ENCODE results near the gene PRXL2C. TPM values are rescaled to one million over a fixed set of nuclear protein-coding genes. Genes with fewer than 3 reads are reported as not detected.

Gene PRXL2C
- total RNA-seq, 1 donor from 2014 or later = 4.1 TPM

DNA sequence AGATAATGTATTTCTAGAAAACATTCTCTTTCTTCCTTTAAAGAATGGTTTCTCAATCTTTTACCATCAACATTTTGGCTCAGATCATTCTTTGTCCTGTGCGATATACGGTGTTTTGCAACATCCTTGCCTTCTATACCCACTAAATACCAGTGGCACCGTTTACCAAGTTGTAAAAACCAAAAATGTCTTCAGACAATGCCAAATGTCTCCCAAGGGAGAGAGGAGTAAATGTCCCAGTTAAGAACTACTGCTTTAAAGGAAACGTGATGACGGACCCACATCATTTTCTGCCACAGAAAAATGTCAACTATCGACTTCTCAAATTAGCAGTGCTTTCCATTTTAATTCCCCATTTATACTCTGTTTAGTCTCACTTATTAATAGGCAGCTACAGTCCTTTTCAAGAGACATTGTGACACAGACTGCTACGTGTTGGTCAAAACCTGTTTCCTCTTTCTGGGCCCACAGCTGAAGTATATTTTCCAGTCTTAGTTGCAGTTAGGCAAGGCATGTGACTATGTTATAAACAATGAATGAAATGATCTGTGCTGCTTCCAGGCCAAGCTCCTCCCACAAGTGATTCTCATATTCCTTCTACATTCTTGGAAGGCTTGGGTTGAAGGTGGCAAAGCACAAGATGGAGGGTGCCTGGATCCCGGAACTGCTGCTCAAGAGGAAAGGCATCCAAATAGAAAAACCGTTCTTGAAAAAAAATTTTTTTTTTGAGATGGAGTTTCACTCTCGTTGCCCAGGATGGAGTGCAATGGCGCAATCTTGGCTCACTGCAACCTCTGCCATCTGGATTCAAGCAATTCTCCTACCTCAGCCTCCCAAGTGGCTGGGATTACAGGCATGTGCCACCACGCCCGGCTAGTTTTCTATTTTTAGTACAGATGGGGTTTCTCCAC, 8.8 kb downstream of the PRXL2C start:
- no peak overlapping the region for H3K27ac Mint-ChIP-seq (ENCODE audit: unreplicated experiment)
- no peaks in the 10 kb centered on the region for H3K4me1 Mint-ChIP-seq (ENCODE audit: low read depth, unreplicated experiment)
- H3K27me3 Mint-ChIP-seq (ENCODE audit: unreplicated experiment) = no peaks in the 10 kb centered on the region
- H3K4me3 Mint-ChIP-seq (ENCODE audit: unreplicated experiment) = no peak overlapping the region
- peaks cover 5% of the 10 kb centered on the region for H3K36me3 Mint-ChIP-seq (ENCODE audit: unreplicated experiment)
- H3K9me3 Mint-ChIP-seq (ENCODE audit: unreplicated experiment) = peaks cover 3% of the 10 kb centered on the region
- TF ChIP-seq, protein P1, sequence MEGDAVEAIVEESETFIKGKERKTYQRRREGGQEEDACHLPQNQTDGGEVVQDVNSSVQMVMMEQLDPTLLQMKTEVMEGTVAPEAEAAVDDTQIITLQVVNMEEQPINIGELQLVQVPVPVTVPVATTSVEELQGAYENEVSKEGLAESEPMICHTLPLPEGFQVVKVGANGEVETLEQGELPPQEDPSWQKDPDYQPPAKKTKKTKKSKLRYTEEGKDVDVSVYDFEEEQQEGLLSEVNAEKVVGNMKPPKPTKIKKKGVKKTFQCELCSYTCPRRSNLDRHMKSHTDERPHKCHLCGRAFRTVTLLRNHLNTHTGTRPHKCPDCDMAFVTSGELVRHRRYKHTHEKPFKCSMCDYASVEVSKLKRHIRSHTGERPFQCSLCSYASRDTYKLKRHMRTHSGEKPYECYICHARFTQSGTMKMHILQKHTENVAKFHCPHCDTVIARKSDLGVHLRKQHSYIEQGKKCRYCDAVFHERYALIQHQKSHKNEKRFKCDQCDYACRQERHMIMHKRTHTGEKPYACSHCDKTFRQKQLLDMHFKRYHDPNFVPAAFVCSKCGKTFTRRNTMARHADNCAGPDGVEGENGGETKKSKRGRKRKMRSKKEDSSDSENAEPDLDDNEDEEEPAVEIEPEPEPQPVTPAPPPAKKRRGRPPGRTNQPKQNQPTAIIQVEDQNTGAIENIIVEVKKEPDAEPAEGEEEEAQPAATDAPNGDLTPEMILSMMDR (IDR thresholded peaks at IDR 0.05; ENCODE audit: partially characterized antibody, unreplicated experiment) = no peak
- no peak for DNase-seq

DNA sequence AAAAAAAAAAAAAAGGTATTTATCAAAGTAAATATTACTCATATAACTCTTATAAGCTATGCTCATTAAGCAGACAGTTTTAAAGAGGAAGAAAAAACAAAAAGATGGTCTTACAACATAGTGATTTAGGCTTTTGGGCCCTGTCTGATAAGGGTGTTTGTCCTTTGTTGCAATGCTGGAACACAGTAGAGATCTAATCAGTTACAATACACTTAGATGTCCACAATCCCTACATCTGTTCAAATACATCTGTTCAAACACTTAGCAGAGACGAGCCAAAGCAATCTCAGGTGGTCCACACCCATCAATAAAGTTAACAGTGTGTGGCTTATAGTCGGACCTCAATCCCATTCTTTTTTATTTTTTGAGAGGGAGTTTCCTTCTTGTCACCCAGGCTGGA, 11.0 kb downstream of the PRXL2C start:
- H3K36me3 Mint-ChIP-seq (ENCODE audit: unreplicated experiment) = peaks cover 5% of the 10 kb centered on the region
- H3K9me3 Mint-ChIP-seq (ENCODE audit: unreplicated experiment) = peaks cover 3% of the 10 kb centered on the region
- no peaks in the 10 kb centered on the region for H3K27me3 Mint-ChIP-seq (ENCODE audit: unreplicated experiment)
- H3K4me3 Mint-ChIP-seq (ENCODE audit: unreplicated experiment) = no peak overlapping the region
- no peak for DNase-seq
- no peak overlapping the region for H3K27ac Mint-ChIP-seq (ENCODE audit: unreplicated experiment)
- TF ChIP-seq, protein P1 (IDR thresholded peaks at IDR 0.05; ENCODE audit: partially characterized antibody, unreplicated experiment) = no peak
- H3K4me1 Mint-ChIP-seq (ENCODE audit: low read depth, unreplicated experiment) = no peaks in the 10 kb centered on the region

DNA sequence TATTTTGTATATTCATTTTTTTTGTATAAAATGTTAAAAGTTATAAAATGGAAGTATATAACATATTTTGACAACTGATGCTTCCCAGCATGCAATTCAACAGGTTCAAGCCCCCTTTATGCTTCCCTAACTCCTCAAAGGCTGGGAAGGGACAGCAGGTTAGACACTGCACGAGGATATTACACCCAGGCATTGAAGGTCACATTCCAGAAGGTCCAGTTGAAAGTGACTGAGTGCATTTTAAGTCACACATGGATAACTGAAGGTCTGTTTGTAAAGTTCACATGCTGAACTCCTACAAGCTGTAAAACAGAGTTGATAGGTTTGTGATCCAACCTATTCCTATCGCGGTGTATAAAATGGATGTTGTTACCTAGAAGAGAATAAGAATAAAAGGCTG, 13.6 kb downstream of the PRXL2C start:
- DNase-seq = no peak
- H3K9me3 Mint-ChIP-seq (ENCODE audit: unreplicated experiment) = no peaks in the 10 kb centered on the region
- no peak overlapping the region for H3K27ac Mint-ChIP-seq (ENCODE audit: unreplicated experiment)
- TF ChIP-seq, protein P1 (IDR thresholded peaks at IDR 0.05; ENCODE audit: partially characterized antibody, unreplicated experiment) = no peak
- H3K27me3 Mint-ChIP-seq (ENCODE audit: unreplicated experiment) = no peaks in the 10 kb centered on the region
- no peaks in the 10 kb centered on the region for H3K4me1 Mint-ChIP-seq (ENCODE audit: low read depth, unreplicated experiment)
- no peaks in the 10 kb centered on the region for H3K36me3 Mint-ChIP-seq (ENCODE audit: unreplicated experiment)
- H3K4me3 Mint-ChIP-seq (ENCODE audit: unreplicated experiment) = no peak overlapping the region

DNA sequence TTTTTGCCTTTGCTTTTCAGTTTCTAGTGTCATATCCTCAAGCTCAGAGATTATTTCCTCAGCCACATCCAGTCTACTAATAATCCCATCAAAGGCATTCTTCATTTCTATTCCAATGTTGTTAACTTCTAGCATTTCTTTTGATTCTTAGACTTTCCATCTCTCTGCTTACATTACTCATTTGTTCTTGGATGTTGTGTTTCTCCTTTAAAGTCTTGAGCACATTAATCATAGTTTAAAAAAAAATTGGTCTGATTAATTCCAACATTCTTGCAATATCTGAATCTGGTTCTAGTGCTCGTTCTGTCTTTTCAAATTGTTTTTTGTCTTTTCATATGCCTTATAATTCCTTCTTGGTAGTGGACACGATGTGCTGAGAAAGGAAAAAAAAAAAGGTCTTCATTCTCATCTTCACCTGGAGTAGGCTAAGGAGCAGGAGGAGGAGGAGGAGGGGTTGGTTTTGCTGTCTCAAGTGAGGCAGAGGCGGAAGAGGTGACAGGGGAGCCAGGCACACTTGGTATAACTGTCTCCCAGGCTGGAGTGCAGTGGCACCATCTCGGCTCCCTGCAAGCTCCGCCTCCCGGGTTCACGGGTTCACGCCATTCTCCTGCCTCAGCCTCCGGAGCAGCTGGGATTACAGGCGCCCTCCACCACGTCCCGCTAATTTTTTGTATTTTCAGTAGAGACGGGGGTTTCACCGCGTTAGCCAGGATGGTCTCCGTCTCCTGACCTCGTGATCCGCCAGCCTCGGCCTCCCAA, 16.3 kb downstream of the PRXL2C start:
- Mint-ChIP-seq H3K4me3 (ENCODE audit: unreplicated experiment) (no peak overlapping the region), H3K27me3 (ENCODE audit: unreplicated experiment) (no peaks in the 10 kb centered on the region), H3K4me1 (ENCODE audit: low read depth, unreplicated experiment) (no peaks in the 10 kb centered on the region), H3K27ac (ENCODE audit: unreplicated experiment) (no peak overlapping the region), H3K9me3 (ENCODE audit: unreplicated experiment) (no peaks in the 10 kb centered on the region), H3K36me3 (ENCODE audit: unreplicated experiment) (no peaks in the 10 kb centered on the region)
- TF ChIP-seq, protein P1 (IDR thresholded peaks at IDR 0.05; ENCODE audit: partially characterized antibody, unreplicated experiment) = no peak
- DNase-seq = no peak

Measured in glutamatergic neuron (in vitro differentiated cells).